Glutamatergic neuron (in vitro differentiated cells): ENCODE measurements around the gene RRM1. TPM values are rescaled to one million over a fixed set of nuclear protein-coding genes. Genes with fewer than 3 reads are reported as not detected.

Source experiments
- DNase-seq: peaks from one replicate; pipeline ENCODE4 v3.0.0; 2022
- H3K27ac Mint-ChIP-seq: one replicate; pipeline ENCODE4 v1.8.0; 2020; ENCODE audit warnings: mild to moderate bottlenecking, mixed read lengths, inconsistent platforms; ENCODE audit not compliant: unreplicated experiment
- H3K27me3 Mint-ChIP-seq: one replicate; pipeline ENCODE4 v1.8.0; 2020; ENCODE audit warnings: mild to moderate bottlenecking, moderate library complexity, mixed read lengths, inconsistent platforms; ENCODE audit not compliant: unreplicated experiment
- H3K36me3 Mint-ChIP-seq: one replicate; pipeline ENCODE4 v1.8.0; 2020; ENCODE audit warnings: mild to moderate bottlenecking, mixed read lengths, inconsistent platforms; ENCODE audit not compliant: unreplicated experiment
- H3K4me1 Mint-ChIP-seq: one replicate; pipeline ENCODE4 v1.8.0; 2020; ENCODE audit warnings: mild to moderate bottlenecking, low read depth, mixed read lengths, inconsistent platforms; ENCODE audit not compliant: unreplicated experiment
- H3K4me3 Mint-ChIP-seq: one replicate; pipeline ENCODE4 v1.8.0; 2020; ENCODE audit warnings: mild to moderate bottlenecking, mixed read lengths, inconsistent platforms; ENCODE audit not compliant: unreplicated experiment
- H3K9me3 Mint-ChIP-seq: one replicate; pipeline ENCODE4 v1.8.0; 2020; ENCODE audit warnings: mild to moderate bottlenecking, moderate library complexity, mixed read lengths, inconsistent platforms; ENCODE audit not compliant: unreplicated experiment
- total RNA-seq: library from RNA; stranded (reverse); fragmentation: NEBNext Ultra II Directional; extraction: Animal tissue kit (Norgen Biotek cat#: 25700); gene quantifications from one replicate; pipeline ENCODE4 v1.2.1, GENCODE V29; 2021; ENCODE audit not compliant: unreplicated experiment
- TF ChIP-seq, protein P1 (sequence below): fragments of 200-600 bp; sonication (generic); IDR thresholded peaks from one replicate; pipeline ENCODE4 v1.5.0; 2021; ENCODE audit not compliant: partially characterized antibody, unreplicated experiment

RRM1 gene
- total RNA-seq, 1 donor from 2014 or later, result 38.5 TPM

GRCh38 chr11:4095509-4096230 lies 1.1 kb downstream of the RRM1 start:
- Mint-ChIP-seq H3K9me3 (no peaks in the 10 kb centered on the region), H3K4me3 (peak overlapping the region; percentile 93), H3K27ac (peak overlapping the region; percentile 86), H3K27me3 (peaks cover 3% of the 10 kb centered on the region), H3K4me1 (no peaks in the 10 kb centered on the region), H3K36me3 (no peaks in the 10 kb centered on the region)
- TF ChIP-seq, protein P1, sequence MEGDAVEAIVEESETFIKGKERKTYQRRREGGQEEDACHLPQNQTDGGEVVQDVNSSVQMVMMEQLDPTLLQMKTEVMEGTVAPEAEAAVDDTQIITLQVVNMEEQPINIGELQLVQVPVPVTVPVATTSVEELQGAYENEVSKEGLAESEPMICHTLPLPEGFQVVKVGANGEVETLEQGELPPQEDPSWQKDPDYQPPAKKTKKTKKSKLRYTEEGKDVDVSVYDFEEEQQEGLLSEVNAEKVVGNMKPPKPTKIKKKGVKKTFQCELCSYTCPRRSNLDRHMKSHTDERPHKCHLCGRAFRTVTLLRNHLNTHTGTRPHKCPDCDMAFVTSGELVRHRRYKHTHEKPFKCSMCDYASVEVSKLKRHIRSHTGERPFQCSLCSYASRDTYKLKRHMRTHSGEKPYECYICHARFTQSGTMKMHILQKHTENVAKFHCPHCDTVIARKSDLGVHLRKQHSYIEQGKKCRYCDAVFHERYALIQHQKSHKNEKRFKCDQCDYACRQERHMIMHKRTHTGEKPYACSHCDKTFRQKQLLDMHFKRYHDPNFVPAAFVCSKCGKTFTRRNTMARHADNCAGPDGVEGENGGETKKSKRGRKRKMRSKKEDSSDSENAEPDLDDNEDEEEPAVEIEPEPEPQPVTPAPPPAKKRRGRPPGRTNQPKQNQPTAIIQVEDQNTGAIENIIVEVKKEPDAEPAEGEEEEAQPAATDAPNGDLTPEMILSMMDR, result no peak
- DNase-seq, result no peak

GRCh38 chr11:4098026-4098621 lies 3.5 kb downstream of the RRM1 start:
- no peak overlapping the region for H3K27ac Mint-ChIP-seq
- no peaks in the 10 kb centered on the region for H3K36me3 Mint-ChIP-seq
- TF ChIP-seq, protein P1, result no peak
- no peak for DNase-seq
- no peaks in the 10 kb centered on the region for H3K9me3 Mint-ChIP-seq
- H3K4me3 Mint-ChIP-seq, result no peak overlapping the region
- no peaks in the 10 kb centered on the region for H3K4me1 Mint-ChIP-seq
- peaks cover 2% of the 10 kb centered on the region for H3K27me3 Mint-ChIP-seq

GRCh38 chr11:4102711-4103110 lies 8.1 kb downstream of the RRM1 start:
- Mint-ChIP-seq H3K27ac (no peak overlapping the region), H3K4me1 (no peaks in the 10 kb centered on the region), H3K36me3 (no peaks in the 10 kb centered on the region), H3K27me3 (peaks cover 2% of the 10 kb centered on the region), H3K4me3 (no peak overlapping the region), H3K9me3 (no peaks in the 10 kb centered on the region)
- TF ChIP-seq, protein P1, result no peak
- DNase-seq, result no peak

- no peak overlapping the region for H3K27ac Mint-ChIP-seq
- no peak overlapping the region for H3K4me3 Mint-ChIP-seq
- TF ChIP-seq, protein P1, result no peak
- H3K4me1 Mint-ChIP-seq, result no peaks in the 10 kb centered on the region
- peaks cover 2% of the 10 kb centered on the region for H3K27me3 Mint-ChIP-seq
- no peaks in the 10 kb centered on the region for H3K9me3 Mint-ChIP-seq
- no peak for DNase-seq
- no peaks in the 10 kb centered on the region for H3K36me3 Mint-ChIP-seq
Observed at GRCh38 chr11:4103269-4103668, 8.7 kb downstream of the RRM1 start.

- DNase-seq, result no peak
- TF ChIP-seq, protein P1, result no peak
- H3K9me3 Mint-ChIP-seq, result no peaks in the 10 kb centered on the region
- H3K36me3 Mint-ChIP-seq, result no peaks in the 10 kb centered on the region
- H3K27me3 Mint-ChIP-seq, result peaks cover 4% of the 10 kb centered on the region
- no peaks in the 10 kb centered on the region for H3K4me1 Mint-ChIP-seq
- H3K4me3 Mint-ChIP-seq, result no peak overlapping the region
- no peak overlapping the region for H3K27ac Mint-ChIP-seq
Observed at GRCh38 chr11:4105916-4106315, 11.3 kb downstream of the RRM1 start.
